HPDE6-E6E7 (cell line): ENCODE measurements around the gene EPHA1.
A peak's percentile ranks its signal among the peaks of the same experiment; 100 is the strongest.

Experiments used
- DNase-seq: peaks from one replicate; pipeline ENCODE4 v3.0.0; 2011; ENCODE audit warnings: missing footprints; ENCODE audit errors: extremely low spot score

The EPHA1 gene

GRCh38 chr7:143408686-143409561 lies at the start of gene EPHA1:
EPHA1 (minus strand) TSS chr7:143408856; CDS start chr7:143408805, 51 bp downstream.
- peak; percentile 98 for DNase-seq

DNA sequence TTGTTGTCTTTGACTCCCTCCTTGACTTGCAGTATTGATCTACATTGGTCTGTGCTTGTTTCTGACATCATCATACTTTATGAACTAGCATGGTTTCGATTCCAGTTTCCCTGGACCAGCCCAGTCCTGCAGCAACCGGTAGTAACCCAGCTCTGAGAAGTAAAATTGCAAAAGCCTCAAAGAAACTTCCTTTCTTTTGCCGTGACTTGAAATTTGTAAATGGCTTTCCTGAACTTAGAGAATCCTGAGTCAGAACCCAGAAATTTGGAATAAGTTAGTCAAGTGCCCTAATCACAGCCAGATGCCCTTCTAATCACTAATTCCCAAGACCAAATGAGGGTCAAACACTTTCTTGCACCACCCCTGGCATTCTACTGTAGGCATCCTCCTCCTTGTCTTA lies 49.6 kb upstream of the EPHA1 start:
- DNase-seq = peak; percentile 21

DNA sequence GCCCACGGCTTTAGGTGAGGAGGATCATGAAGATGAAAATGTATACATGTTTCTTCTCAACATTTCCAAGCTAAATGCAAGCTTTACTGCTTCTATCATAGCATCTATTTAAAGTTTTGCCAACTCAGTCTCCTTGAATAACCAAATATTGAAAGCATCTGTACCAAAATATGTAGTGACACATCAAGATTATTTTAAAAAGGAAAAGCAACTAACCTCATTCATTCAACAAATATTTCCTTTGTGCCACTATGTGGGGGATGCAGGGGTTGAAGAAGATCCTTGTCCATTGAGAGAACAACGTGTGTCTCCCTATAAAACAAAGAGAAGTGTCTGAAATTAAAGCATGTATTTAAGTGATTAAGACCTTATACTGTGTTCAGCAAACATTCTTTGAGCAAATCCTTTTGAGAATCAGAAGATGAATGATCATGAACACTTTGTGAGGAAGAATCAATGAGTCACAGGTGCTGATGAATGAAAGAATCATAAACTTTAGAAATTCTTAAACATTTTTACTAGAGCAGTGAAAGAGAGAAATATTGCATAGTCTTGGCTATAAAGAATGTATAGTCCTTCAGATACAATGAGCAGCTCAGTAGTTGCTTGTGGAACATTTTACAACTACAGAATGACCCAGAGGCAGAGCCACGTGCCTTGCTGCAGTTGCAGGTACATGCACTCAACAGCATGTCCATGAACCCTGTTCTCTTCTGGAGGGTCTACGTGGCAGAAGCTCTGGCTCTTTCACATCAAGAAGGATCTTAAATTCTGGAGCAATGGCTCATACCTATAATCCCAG lies 48.5 kb upstream of the EPHA1 start:
- no peak for DNase-seq

DNA sequence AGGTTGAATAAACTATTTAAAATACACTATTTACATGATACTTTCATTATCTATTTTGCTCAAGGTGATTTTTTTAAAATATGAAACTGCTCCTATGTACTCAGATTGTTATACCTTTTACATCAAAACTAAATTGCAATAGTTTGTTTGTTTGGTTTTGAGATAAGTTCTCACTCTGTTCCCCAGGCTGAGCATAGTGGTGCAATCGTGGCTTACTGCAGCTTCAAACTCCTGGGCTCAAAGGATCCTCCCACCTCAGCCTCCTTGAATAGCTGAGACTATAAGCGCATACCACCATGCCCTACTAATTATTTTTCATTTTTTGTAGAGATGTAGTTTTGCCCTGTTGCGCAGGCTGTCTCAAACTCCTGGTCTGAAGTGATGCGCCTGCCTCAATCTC lies 47.3 kb upstream of the EPHA1 start:
- DNase-seq = no peak

- no peak for DNase-seq
These were observed 46.8 kb upstream of the EPHA1 start for GRCh38 chr7:143455491-143455890.

- no peak for DNase-seq
These were observed 45.5 kb upstream of the EPHA1 start for GRCh38 chr7:143454091-143454680.

- DNase-seq = no peak
These were observed 43.8 kb upstream of the EPHA1 start for GRCh38 chr7:143452495-143452894.

- no peak for DNase-seq
These were observed 43.1 kb upstream of the EPHA1 start for GRCh38 chr7:143451746-143452145.

DNA sequence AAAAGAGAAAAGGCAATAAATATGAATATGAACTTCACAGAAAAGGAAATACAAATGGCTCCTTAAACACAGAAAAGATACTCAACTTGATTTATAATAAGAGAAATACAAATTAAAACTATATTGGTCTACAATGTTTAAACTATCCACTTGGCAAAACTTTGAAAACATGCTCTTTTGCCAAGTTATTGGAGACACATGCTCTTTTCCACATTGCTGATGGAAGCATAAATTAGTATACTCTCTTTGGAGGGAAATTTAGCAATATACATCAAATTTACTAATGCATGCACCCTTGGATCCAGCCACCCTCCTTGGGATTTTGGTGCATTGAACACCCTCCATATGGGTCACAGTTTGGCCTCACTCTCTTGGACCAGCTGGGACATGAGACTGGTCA lies 42.5 kb upstream of the EPHA1 start:
- no peak for DNase-seq

- DNase-seq = no peak
These were observed 41.1 kb upstream of the EPHA1 start for GRCh38 chr7:143449793-143450192.

DNA sequence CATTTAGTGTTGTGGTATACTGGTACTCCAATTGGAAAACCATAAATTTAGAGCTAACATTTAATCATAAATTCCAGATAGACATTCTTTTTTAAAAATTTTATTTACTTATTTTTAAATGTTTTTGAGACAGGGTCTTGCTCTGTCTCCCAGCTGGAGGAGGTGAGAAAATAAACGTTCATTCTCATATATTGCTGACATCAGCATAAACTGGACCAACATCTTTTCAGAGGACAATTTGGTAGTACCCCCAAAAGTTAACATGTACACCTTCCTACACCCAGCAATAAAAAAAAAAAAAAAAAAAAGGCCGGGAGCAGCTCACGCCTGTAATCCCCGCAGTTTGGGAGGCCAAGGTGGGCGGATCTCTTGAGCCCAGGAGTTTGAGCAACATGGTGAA lies 39.8 kb upstream of the EPHA1 start:
- no peak for DNase-seq

GRCh38 chr7:143447466-143447865 lies 38.8 kb upstream of the EPHA1 start:
- DNase-seq = no peak

GRCh38 chr7:143444785-143445184 lies 36.1 kb upstream of the EPHA1 start:
- no peak for DNase-seq

DNA sequence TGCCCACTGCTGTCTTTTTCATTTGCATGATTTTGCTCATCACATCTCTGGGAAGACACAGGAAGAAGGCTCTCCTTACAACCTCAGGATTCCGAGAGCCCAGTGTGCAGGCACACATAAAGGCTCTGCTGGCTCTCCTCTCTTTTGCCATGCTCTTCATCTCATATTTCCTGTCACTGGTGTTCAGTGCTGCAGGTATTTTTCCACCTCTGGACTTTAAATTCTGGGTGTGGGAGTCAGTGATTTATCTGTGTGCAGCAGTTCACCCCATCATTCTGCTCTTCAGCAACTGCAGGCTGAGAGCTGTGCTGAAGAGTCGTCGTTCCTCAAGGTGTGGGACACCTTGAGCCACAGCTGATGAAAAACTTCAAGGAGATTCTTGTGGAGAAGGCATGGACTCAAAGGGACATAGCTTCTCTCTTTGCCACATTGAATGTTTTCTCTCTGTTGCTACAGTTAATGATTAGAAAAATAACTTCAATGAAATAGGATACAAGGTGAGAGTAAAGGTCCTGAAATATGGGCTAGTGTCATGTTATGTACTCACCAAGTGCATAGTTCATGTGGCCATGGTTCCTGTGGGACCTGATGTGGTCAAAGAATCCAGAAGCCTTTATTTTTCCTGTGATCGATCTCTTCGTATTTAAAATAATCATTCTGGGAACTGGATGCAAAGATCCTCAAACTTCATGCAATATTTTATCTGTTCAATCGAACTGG lies 35.6 kb upstream of the EPHA1 start:
- DNase-seq = no peak

DNA sequence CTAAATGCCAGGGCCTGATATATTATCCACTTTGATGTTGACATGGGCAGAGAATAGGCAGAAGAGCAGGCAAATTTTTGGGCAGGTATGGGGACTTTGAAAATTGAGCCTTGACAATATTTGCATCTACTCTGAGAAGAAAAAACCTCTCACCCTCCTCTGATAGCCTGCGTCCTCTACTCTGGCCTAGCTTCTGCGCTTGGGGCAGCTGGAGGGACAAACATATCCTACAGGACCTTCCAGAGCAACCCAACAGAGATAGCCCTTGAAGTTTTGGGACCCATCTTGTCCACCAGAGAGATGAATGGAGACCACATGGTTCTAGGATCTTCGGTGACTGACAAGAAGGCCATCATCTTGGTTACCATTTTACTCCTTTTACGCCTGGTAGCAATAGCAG lies 34.5 kb upstream of the EPHA1 start, which contains the start of gene TAS2R60:
Gene TAS2R60, plus strand, starts transcription at position 301 of the 400 bp plus-strand sequence. Its CDS starts 0 bp downstream, at position 301.
- no peak for DNase-seq

- DNase-seq = no peak
These were observed 31.2 kb upstream of the EPHA1 start for GRCh38 chr7:143439866-143440265.

DNA sequence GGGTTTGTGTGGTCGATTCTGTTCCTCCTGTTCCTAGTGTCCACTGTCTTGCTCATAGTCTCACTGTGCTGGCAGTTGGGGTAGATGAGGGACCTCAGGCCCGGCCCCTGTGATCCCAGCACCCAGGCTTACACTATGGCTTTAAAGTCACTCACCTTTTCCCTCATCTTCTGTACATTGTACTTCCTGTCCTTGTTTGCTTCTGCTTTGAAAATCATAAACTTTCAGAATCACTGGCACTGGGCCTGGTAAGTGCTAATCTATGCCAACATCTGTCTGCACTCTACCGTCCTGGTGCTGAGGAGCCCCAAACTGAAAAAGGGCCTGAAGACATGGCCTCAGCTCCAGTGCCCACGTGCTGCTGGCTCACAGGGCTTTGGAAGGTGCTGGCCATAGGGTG lies 28.9 kb upstream of the EPHA1 start:
- no peak for DNase-seq

- DNase-seq = no peak
These were observed 27.8 kb upstream of the EPHA1 start for GRCh38 chr7:143436325-143436946.

DNA sequence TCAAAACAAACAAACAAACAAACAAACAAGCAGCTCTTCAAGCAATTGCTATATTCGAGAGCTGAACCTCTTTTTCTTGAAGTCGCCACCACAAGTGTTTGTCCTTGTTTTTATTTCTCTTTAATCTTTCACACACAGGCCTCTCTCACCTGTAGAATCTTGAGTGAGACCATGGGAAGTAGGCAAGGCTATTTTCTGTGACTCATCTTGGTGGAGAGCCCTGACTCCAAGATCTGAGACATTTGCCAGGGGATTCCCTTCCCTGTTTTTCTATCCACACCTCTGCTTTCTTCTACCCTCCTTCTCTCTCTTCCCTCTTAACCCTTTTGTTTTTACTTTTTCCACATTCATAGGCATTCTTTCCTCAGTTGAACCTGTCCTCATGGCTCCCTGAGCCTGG lies 26.6 kb upstream of the EPHA1 start:
- no peak for DNase-seq

GRCh38 chr7:143434660-143435059 lies 26.0 kb upstream of the EPHA1 start:
- DNase-seq = no peak

- DNase-seq = no peak
These were observed 25.1 kb upstream of the EPHA1 start for GRCh38 chr7:143433759-143434158.
